A673 (cell line): ENCODE results near the gene PLK2. TPM values are rescaled to one million over a fixed set of nuclear protein-coding genes. Genes with fewer than 3 reads are reported as not detected.

Experiments used
- BruUV-seq: library from RNA; stranded (reverse); fragments of 400-500 nt; replicated peaks from 2 replicates; lab custom pipeline; 2021; lab: Mats Ljungman, UMichigan
- CTCF ChIA-PET: fragments of 300-600 bp; sonication (Branson Sonifier 250); formaldehyde crosslinking; loops from one replicate; lab custom pipeline; 2022; ENCODE audit warnings: antibody characterized with exemption; lab: Charles Lee
- POLR2A ChIA-PET: fragments of 300-600 bp; sonication (Branson Sonifier 250); formaldehyde crosslinking; loops from one replicate; lab custom pipeline; 2022; ENCODE audit warnings: antibody characterized with exemption; ENCODE audit not compliant: low non-redundant PET; lab: Charles Lee
- DNase-seq: peaks from one replicate; pipeline ENCODE4 v3.0.0-alpha.2; 2015; ENCODE audit warnings: low spot score
- H3K27ac ChIP-seq: fragments of 200-600 bp; sonication (generic); 2 replicates; pipeline ENCODE4 v1.5.1; 2016; ENCODE audit warnings: mixed run types, low read depth, mild to moderate bottlenecking, mixed read lengths, antibody characterized with exemption, low read length; ENCODE audit not compliant: poor library complexity, severe bottlenecking
- H3K27me3 ChIP-seq: fragments of 200-600 bp; sonication (generic); replicated peaks from 2 replicates; pipeline ENCODE4 v1.6.1; 2017; ENCODE audit warnings: mixed run types, low read depth, mild to moderate bottlenecking, mixed read lengths, antibody characterized with exemption, low read length; ENCODE audit not compliant: insufficient read depth, poor library complexity
- H3K36me3 ChIP-seq: fragments of 200-600 bp; sonication (generic); 2 replicates; pipeline ENCODE4 v1.6.1; 2016; ENCODE audit warnings: mixed run types, mild to moderate bottlenecking, mixed read lengths, antibody characterized with exemption, low read length; ENCODE audit not compliant: insufficient read depth, poor library complexity, severe bottlenecking
- H3K4me1 ChIP-seq: fragments of 200-600 bp; sonication (generic); 2 replicates; pipeline ENCODE4 v1.6.1; 2017; ENCODE audit warnings: mixed run types, mild to moderate bottlenecking, mixed read lengths, antibody characterized with exemption, low read length; ENCODE audit not compliant: insufficient read depth, poor library complexity, severe bottlenecking
- H3K4me3 ChIP-seq: fragments of 200-600 bp; sonication (generic); 2 replicates; pipeline ENCODE4 v1.5.1; 2016; ENCODE audit warnings: low read depth, mixed run types, mild to moderate bottlenecking, mixed read lengths, low read length; ENCODE audit not compliant: poor library complexity, severe bottlenecking
- H3K9me3 ChIP-seq: fragments of 200-600 bp; sonication (generic); 2 replicates; pipeline ENCODE4 v1.6.1; 2016; ENCODE audit warnings: mixed run types, low read depth, mild to moderate bottlenecking, mixed read lengths, antibody characterized with exemption, low read length; ENCODE audit not compliant: poor library complexity, severe bottlenecking
- CTCF ChIP-seq: fragments of 300-800, 200-600 bp; sonication (generic); conservative IDR thresholded peaks from 2 replicates; pipeline ENCODE4 v1.5.1; 2017; ENCODE audit warnings: low read depth, mild to moderate bottlenecking, antibody characterized with exemption, low read length, moderate library complexity, mixed read lengths
- EZH2 ChIP-seq: fragments of 200-600 bp; sonication (generic); IDR thresholded peaks from 2 replicates; pipeline ENCODE4 v1.6.1; 2017; ENCODE audit warnings: borderline replicate concordance, low read depth, mild to moderate bottlenecking, mixed read lengths, antibody characterized with exemption, low read length; ENCODE audit not compliant: poor library complexity, severe bottlenecking
- intact Hi-C: fragments of 100-400 bp; cut with micrococcal nuclease; formaldehyde crosslinking; loops from one replicate; pipeline ENCODE4 v1.10.0; 2022; ENCODE audit not compliant: unreplicated experiment
- total RNA-seq: library from RNA; stranded (reverse); gene quantifications from 2 replicates; pipeline ENCODE4 v1.2.3, GENCODE V29; 2021

PLK2 gene
- total RNA-seq, 1 experiment from 2014 or later: 4.2 TPM

- Histone ChIP-seq H3K27ac (no peak overlapping the region), H3K4me3 (no peak overlapping the region), H3K4me1 (no peaks in the 10 kb centered on the region), H3K27me3 (no peaks in the 10 kb centered on the region), H3K36me3 (no peaks in the 10 kb centered on the region), H3K9me3 (no peaks in the 10 kb centered on the region)
- BruUV-seq: no TSS peak
- TF ChIP-seq EZH2 (no peak), CTCF (no peak)
- POLR2A ChIA-PET: no interaction called here
- DNase-seq: no peak
- CTCF ChIA-PET: no interaction called here
- intact Hi-C loops: no loop called here
Measured at GRCh38 chr5:58411372-58411771, 48.5 kb downstream of the PLK2 start.

- no peaks in the 10 kb centered on the region for H3K4me1 ChIP-seq
- peak; percentile 9 for DNase-seq
- POLR2A ChIA-PET: no interaction called here
- H3K27ac ChIP-seq: no peak overlapping the region
- TF ChIP-seq EZH2 (no peak), CTCF (no peak)
- H3K9me3 ChIP-seq: no peaks in the 10 kb centered on the region
- no peak overlapping the region for H3K4me3 ChIP-seq
- H3K27me3 ChIP-seq: no peaks in the 10 kb centered on the region
- H3K36me3 ChIP-seq: no peaks in the 10 kb centered on the region
- intact Hi-C loops: no loop called here
- CTCF ChIA-PET: no interaction called here
- no TSS peak for BruUV-seq
Measured at GRCh38 chr5:58410441-58410840, 49.4 kb downstream of the PLK2 start.

- no TSS peak for BruUV-seq
- Histone ChIP-seq H3K4me3 (no peak overlapping the region), H3K27ac (no peak overlapping the region), H3K9me3 (no peaks in the 10 kb centered on the region), H3K36me3 (no peaks in the 10 kb centered on the region), H3K27me3 (no peaks in the 10 kb centered on the region), H3K4me1 (no peaks in the 10 kb centered on the region)
- intact Hi-C loops: no loop called here
- ChIA-PET CTCF (no interaction called here), POLR2A (no interaction called here)
- TF ChIP-seq CTCF: no peak
- no peak for TF ChIP-seq EZH2
- no peak for DNase-seq
Measured at GRCh38 chr5:58407042-58407719, 52.7 kb downstream of the PLK2 start.
